ENCODE data around the gene HPN.

Gene HPN

DNA sequence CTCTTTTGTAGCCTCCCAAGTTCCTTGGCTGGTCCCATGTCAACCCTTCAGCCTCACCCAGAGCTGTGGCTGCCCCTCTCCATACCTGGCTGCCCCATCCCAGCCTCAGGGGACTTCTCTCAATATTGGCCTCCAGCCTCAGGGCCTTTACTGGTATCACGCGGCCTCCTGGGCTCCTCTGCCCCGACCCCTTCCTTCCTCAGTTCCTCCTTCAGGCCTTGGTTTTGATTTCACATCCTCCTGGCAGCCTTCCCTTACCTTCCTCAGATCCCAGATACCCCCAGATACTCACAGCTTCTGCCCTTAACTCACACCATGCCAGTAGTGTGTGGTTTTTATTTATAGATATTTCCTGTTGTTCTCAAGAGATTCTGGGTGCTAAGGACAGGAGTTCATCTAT, 24.0 kb upstream of the HPN start:
- TF ChIP-seq EGR1 (IDR thresholded peaks at IDR 0.05), result no peak
- no peak for TF ChIP-seq CEBPB (IDR thresholded peaks at IDR 0.05)
- no peak for TF ChIP-seq FOXM1 (IDR thresholded peaks at IDR 0.05; ENCODE audit: borderline replicate concordance, low read depth)

DNA sequence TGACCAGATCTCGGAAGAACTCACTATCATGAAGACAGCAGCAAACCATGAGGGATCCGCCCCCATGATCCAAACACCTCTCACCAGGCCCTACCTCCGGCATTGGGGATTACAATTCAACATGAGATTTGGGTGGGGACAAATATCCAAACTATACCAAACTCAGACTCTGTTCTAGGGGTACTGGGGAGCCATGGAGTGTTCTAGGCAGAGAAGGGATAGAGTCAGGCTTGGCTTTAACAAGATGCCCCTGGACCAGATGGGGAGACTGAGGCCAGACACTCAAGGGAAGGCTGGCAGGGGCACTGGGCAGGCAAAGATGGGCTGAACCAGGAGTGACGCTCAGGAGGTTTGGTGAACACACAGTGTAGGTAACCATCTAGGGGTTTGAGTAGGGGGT, 23.1 kb upstream of the HPN start:
- TF ChIP-seq EGR1 (IDR thresholded peaks at IDR 0.05) (no peak), RAD21 (IDR thresholded peaks at IDR 0.05; ENCODE audit: low read depth) (no peak), EP300 (IDR thresholded peaks at IDR 0.05; ENCODE audit: borderline replicate concordance) (no peak), CREB1 (IDR thresholded peaks at IDR 0.05; ENCODE audit: low read depth) (no peak), CEBPB (IDR thresholded peaks at IDR 0.05) (no peak), FOXM1 (IDR thresholded peaks at IDR 0.05; ENCODE audit: borderline replicate concordance, low read depth) (no peak), TCF12 (IDR thresholded peaks at IDR 0.05; ENCODE audit: low read depth) (no peak), ZBTB7A (IDR thresholded peaks at IDR 0.05; ENCODE audit: low read depth) (no peak), TAF1 (IDR thresholded peaks at IDR 0.05; ENCODE audit: low read depth) (no peak), NFIC (IDR thresholded peaks at IDR 0.05) (no peak), YY1 (IDR thresholded peaks at IDR 0.05; ENCODE audit: low read depth) (no peak), TEAD4 (IDR thresholded peaks at IDR 0.05) (no peak)
- TF ChIP-seq, protein P1, sequence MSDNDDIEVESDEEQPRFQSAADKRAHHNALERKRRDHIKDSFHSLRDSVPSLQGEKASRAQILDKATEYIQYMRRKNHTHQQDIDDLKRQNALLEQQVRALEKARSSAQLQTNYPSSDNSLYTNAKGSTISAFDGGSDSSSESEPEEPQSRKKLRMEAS (IDR thresholded peaks at IDR 0.05), result no peak
- TF ChIP-seq, protein P2, sequence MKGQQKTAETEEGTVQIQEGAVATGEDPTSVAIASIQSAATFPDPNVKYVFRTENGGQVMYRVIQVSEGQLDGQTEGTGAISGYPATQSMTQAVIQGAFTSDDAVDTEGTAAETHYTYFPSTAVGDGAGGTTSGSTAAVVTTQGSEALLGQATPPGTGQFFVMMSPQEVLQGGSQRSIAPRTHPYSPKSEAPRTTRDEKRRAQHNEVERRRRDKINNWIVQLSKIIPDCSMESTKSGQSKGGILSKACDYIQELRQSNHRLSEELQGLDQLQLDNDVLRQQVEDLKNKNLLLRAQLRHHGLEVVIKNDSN (IDR thresholded peaks at IDR 0.05), result no peak
- TF ChIP-seq, protein P3, sequence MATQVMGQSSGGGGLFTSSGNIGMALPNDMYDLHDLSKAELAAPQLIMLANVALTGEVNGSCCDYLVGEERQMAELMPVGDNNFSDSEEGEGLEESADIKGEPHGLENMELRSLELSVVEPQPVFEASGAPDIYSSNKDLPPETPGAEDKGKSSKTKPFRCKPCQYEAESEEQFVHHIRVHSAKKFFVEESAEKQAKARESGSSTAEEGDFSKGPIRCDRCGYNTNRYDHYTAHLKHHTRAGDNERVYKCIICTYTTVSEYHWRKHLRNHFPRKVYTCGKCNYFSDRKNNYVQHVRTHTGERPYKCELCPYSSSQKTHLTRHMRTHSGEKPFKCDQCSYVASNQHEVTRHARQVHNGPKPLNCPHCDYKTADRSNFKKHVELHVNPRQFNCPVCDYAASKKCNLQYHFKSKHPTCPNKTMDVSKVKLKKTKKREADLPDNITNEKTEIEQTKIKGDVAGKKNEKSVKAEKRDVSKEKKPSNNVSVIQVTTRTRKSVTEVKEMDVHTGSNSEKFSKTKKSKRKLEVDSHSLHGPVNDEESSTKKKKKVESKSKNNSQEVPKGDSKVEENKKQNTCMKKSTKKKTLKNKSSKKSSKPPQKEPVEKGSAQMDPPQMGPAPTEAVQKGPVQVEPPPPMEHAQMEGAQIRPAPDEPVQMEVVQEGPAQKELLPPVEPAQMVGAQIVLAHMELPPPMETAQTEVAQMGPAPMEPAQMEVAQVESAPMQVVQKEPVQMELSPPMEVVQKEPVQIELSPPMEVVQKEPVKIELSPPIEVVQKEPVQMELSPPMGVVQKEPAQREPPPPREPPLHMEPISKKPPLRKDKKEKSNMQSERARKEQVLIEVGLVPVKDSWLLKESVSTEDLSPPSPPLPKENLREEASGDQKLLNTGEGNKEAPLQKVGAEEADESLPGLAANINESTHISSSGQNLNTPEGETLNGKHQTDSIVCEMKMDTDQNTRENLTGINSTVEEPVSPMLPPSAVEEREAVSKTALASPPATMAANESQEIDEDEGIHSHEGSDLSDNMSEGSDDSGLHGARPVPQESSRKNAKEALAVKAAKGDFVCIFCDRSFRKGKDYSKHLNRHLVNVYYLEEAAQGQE (IDR thresholded peaks at IDR 0.05; ENCODE audit: low read depth), result no peak

DNA sequence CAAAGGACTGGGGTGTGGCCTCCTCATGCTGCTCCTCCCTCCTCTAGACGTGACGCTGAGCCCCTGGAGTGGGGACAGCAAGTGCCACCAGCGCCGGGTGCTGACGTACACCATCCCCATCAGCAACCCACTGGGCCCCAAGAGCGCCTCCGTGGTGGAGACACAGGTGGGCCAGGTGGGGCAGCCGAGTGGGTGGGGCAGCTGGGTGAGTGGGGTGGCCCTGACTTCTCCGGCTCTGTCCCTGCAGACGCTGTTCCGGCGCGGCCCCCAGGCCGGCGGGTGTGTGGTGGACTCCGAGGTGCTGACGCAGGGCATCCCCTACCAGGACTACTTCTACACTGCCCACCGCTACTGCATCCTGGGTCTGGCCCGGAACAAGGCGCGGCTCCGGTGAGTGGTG, 22.4 kb upstream of the HPN start:
- TF ChIP-seq YY1 (IDR thresholded peaks at IDR 0.05; ENCODE audit: low read depth), result no peak
- TF ChIP-seq RAD21 (IDR thresholded peaks at IDR 0.05; ENCODE audit: low read depth), result no peak
- TF ChIP-seq TEAD4 (IDR thresholded peaks at IDR 0.05), result no peak
- TF ChIP-seq CEBPB (IDR thresholded peaks at IDR 0.05), result no peak
- TF ChIP-seq, protein P1 (IDR thresholded peaks at IDR 0.05), result no peak
- no peak for TF ChIP-seq ZBTB7A (IDR thresholded peaks at IDR 0.05; ENCODE audit: low read depth)
- TF ChIP-seq, protein P3 (IDR thresholded peaks at IDR 0.05; ENCODE audit: low read depth), result no peak
- no peak for TF ChIP-seq TCF12 (IDR thresholded peaks at IDR 0.05; ENCODE audit: low read depth)
- TF ChIP-seq, protein P2 (IDR thresholded peaks at IDR 0.05), result no peak

DNA sequence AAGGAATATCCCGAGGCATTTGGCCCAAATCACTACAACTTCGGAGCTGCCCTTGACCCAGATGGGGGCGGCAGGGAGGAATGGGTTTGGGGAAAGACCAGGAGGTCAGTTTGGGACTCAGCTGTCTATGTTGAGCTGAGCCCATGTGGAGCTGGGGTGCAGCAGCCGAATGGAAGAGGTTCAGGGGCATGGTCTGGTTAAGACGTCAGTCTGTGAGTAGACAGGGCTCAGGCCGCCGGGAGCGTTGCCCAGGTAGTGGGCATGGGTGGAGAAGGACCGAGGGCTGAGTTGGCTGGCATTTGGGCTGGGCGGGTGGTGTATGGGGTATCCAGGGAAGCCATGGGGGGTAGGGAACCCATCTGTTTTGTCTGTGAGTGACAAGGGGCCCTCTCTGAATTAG, 20.5 kb upstream of the HPN start:
- TF ChIP-seq CREB1 (IDR thresholded peaks at IDR 0.05; ENCODE audit: low read depth) (no peak), TCF12 (IDR thresholded peaks at IDR 0.05; ENCODE audit: low read depth) (no peak), EGR1 (IDR thresholded peaks at IDR 0.05) (no peak), NFIC (IDR thresholded peaks at IDR 0.05) (no peak), RAD21 (IDR thresholded peaks at IDR 0.05; ENCODE audit: low read depth) (no peak), EP300 (IDR thresholded peaks at IDR 0.05; ENCODE audit: borderline replicate concordance) (no peak), TAF1 (IDR thresholded peaks at IDR 0.05; ENCODE audit: low read depth) (no peak), FOXM1 (IDR thresholded peaks at IDR 0.05; ENCODE audit: borderline replicate concordance, low read depth) (no peak)
- TF ChIP-seq, protein P1 (IDR thresholded peaks at IDR 0.05), result no peak
- TF ChIP-seq, protein P2 (IDR thresholded peaks at IDR 0.05), result no peak

DNA sequence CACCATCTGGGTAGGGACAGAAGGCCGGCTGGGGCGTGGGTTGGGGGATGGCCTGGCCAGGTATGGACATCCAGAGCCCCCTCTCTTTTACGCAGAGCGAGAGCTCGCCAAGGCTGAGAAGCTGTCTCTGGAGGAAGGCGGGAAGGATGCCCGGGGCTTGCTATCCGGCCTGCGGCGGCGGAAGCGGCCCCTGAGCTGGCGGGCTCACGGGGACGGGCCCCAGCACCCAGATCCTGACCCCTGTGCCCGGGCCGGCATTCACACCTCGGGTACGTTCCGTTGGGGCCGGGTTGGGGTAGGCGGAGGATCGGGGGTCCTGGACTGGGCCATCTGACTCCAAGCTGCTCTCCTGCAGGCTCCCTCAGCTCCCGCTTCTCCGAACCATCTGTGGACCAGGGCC, 19.9 kb upstream of the HPN start:
- TF ChIP-seq EGR1 (IDR thresholded peaks at IDR 0.05), result no peak
- no peak for TF ChIP-seq FOXM1 (IDR thresholded peaks at IDR 0.05; ENCODE audit: borderline replicate concordance, low read depth)
- TF ChIP-seq, protein P3 (IDR thresholded peaks at IDR 0.05; ENCODE audit: low read depth), result no peak
- TF ChIP-seq, protein P2 (IDR thresholded peaks at IDR 0.05), result no peak
- TF ChIP-seq, protein P1 (IDR thresholded peaks at IDR 0.05), result no peak
- TF ChIP-seq TEAD4 (IDR thresholded peaks at IDR 0.05), result no peak
- no peak for TF ChIP-seq ZBTB7A (IDR thresholded peaks at IDR 0.05; ENCODE audit: low read depth)
- no peak for TF ChIP-seq CEBPB (IDR thresholded peaks at IDR 0.05)
- TF ChIP-seq TAF1 (IDR thresholded peaks at IDR 0.05; ENCODE audit: low read depth), result no peak
- no peak for TF ChIP-seq EP300 (IDR thresholded peaks at IDR 0.05; ENCODE audit: borderline replicate concordance)
- no peak for TF ChIP-seq TCF12 (IDR thresholded peaks at IDR 0.05; ENCODE audit: low read depth)

All from Ishikawa (cell line).